Omental fat pad (tissue), 4 donors: ENCODE measurements around the gene ZNF157. TPM values are rescaled to one million over a fixed set of nuclear protein-coding genes. Genes with fewer than 3 reads are reported as not detected.

Experiments
- ATAC-seq: fragments of 150-250 bp; one replicate; pipeline ENCODE4 v1.9.1; 2016; ENCODE audit warnings: mild to moderate bottlenecking, moderate library complexity; ENCODE audit not compliant: low FRiP score
- DNase-seq: peaks from one replicate; pipeline ENCODE4 v3.0.0-alpha.2; 2019; ENCODE audit warnings: low spot score
- CTCF ChIP-seq, 3 donors: fragments of 450-650 bp; IDR thresholded peaks; one replicate each; pipeline ENCODE4 v1.5.1; 2016 to 2017; ENCODE audit warnings: antibody characterized with exemption in 3 of 3, mild to moderate bottlenecking in 3 of 3, moderate library complexity in 2 of 3
- total RNA-seq, 4 donors: library from RNA; depleted of rRNA; stranded (reverse); fragments of >200 nt; gene quantifications; one replicate each; pipeline ENCODE4 v1.1.0, GENCODE V29; 2016

Gene ZNF157
- total RNA-seq, 4 donors from 2014 or later = 0.19 to 0.44 TPM; not detected in 2

GRCh38 chrX:47446971-47447370 lies 76.6 kb downstream of the ZNF157 start:
- DNase-seq (no peak), ATAC-seq (no peak)
- no peak for TF ChIP-seq CTCF (IDR thresholded peaks at IDR 0.05)

- DNase-seq (no peak), ATAC-seq (no peak)
- no peak for TF ChIP-seq CTCF (IDR thresholded peaks at IDR 0.05)
Measured at GRCh38 chrX:47447607-47448006, 77.2 kb downstream of the ZNF157 start.

GRCh38 chrX:47448165-47448806 lies 77.9 kb downstream of the ZNF157 start:
- no peak for TF ChIP-seq CTCF (IDR thresholded peaks at IDR 0.05)
- DNase-seq = no peak
- no peak for ATAC-seq

- no peak for ATAC-seq
- no peak for DNase-seq
Measured at GRCh38 chrX:47452112-47452511, 81.7 kb downstream of the ZNF157 start.

GRCh38 chrX:47456080-47456479 lies 85.7 kb downstream of the ZNF157 start:
- DNase-seq = no peak
- no peak for TF ChIP-seq CTCF (IDR thresholded peaks at IDR 0.05)
- no peak for ATAC-seq

More at GRCh38 chrX:47452112-47452511, 81.7 kb downstream of the ZNF157 start:
- TF ChIP-seq CTCF (IDR thresholded peaks at IDR 0.05) = no peak

GRCh38 chrX:47458528-47458927 lies 88.2 kb downstream of the ZNF157 start:
- no peak for ATAC-seq
- TF ChIP-seq CTCF (IDR thresholded peaks at IDR 0.05) = no peak
- no peak for DNase-seq

GRCh38 chrX:47460561-47460960 lies 90.2 kb downstream of the ZNF157 start:
- DNase-seq = no peak
- ATAC-seq = no peak
- no peak for TF ChIP-seq CTCF (IDR thresholded peaks at IDR 0.05)
